LNCaP clone FGC (cell line): ENCODE data around the gene DCUN1D5.

Experiments
- DNase-seq: peaks from one replicate; pipeline ENCODE4 v3.0.0-alpha.2; 2011; ENCODE audit warnings: low read depth
- H3K4me3 ChIP-seq: 2 replicates; pipeline ENCODE4 v1.5.1; 2011; ENCODE audit warnings: mild to moderate bottlenecking, low read depth, low read length, control low read depth
- CTCF ChIP-seq: IDR thresholded peaks from 2 replicates; pipeline ENCODE4 v1.5.1; 2012; ENCODE audit warnings: mild to moderate bottlenecking; ENCODE audit not compliant: control insufficient read depth, insufficient read depth; ENCODE audit errors: extremely low read depth

The DCUN1D5 gene

GRCh38 chr11:103091801-103092524, at the start of gene DCUN1D5:
Gene DCUN1D5 (minus strand): TSS chr11:103092160. CDS start chr11:103091872, 288 bp downstream.
- no peak for TF ChIP-seq CTCF
- peak within 1 kb of the TSS; percentile 93 for H3K4me3 ChIP-seq
- peak; percentile 94 for DNase-seq

DNA sequence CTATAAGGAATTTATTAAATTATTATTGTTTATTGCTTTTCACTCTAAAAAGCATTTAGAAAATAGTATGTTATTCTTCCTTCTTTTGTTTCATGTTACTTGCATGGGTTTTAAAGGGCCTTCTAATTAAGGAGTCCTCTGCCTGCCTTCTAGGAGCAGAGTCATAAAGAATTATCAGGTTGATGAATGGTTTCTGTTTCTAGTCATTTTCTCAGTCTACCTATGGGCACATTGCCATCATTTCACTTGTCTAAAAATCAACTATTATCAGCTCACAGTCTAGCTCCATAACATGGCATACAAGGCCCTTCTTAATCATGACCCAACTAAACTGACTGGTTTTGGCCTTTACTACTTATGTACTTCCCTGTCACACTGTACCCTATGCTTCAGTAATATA, 33.5 kb upstream of the DCUN1D5 start:
- DNase-seq = peak; percentile 26
- no peak for TF ChIP-seq CTCF
- H3K4me3 ChIP-seq = no peak overlapping the region

- no peak overlapping the region for H3K4me3 ChIP-seq
- TF ChIP-seq CTCF = no peak
- no peak for DNase-seq
Observed at GRCh38 chr11:103114836-103115235, 22.9 kb upstream of the DCUN1D5 start.

DNA sequence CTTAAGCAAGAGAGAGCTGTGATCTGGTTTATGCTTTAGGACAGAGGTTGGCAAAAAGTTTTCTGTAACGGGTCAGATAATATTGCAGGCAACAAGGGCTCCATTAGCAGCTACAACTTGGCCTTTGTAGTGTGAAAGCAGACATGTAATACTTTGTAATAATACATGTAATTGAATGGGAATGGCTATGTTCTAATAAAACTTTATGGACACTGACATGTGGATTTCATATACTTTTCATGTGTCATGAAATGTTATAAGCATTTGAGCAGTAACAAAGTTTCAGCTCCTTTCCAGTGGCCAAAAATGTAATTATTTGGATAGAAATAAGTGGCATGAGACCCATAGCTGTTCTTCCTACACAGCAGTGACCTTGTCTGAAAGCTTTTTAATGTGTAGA, 20.4 kb upstream of the DCUN1D5 start:
- TF ChIP-seq CTCF = no peak
- DNase-seq = no peak
- H3K4me3 ChIP-seq = no peak overlapping the region

DNA sequence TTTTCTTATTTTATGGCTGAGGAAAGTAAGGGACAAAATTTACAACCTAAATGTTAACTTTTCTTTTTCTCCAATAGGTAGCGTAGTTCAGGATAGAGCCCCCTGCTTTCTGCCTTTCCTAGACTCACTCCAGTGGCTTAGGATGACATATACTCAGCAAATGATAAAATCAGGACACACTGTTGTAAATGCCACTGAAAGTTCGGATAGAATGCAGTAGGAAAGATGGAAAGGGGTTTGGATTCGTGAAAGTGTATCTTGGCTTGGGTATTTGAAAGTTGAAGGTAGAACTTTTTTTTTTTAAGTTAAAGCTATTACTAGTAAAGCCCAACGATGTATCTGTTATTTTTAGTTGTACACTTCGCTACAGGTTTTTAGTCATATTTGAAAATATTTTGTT, 19.4 kb upstream of the DCUN1D5 start:
- no peak overlapping the region for H3K4me3 ChIP-seq
- no peak for TF ChIP-seq CTCF
- DNase-seq = no peak

- peak; percentile 41 for TF ChIP-seq CTCF
- no peak for DNase-seq
- peak overlapping the region; percentile 90 for H3K4me3 ChIP-seq
Observed at GRCh38 chr11:103110391-103110790, 18.4 kb upstream of the DCUN1D5 start.

GRCh38 chr11:103109818-103110388, 17.9 kb upstream of the DCUN1D5 start:
- peak overlapping the region; percentile 90 for H3K4me3 ChIP-seq
- TF ChIP-seq CTCF = no peak
- DNase-seq = no peak
